ENCODE results near the gene RFTN1. TPM values are rescaled to one million over a fixed set of nuclear protein-coding genes. Genes with fewer than 3 reads are reported as not detected.
A peak's percentile ranks its signal among the peaks of the same experiment; 100 is the strongest.

Gene RFTN1
- total and polyA plus RNA-seq, 10 of the 15 experiments (the other 5 are each of a cell fraction or from before 2014, with no cell fraction given) = 20.6 to 213 (median 147) TPM

GRCh38 chr3:16366581-16366980, 146.9 kb downstream of the RFTN1 start:
- in situ Hi-C loops (cut with MboI) = no loop called here
- 73% methylated on average over 5 of the region's 5 CpGs for WGBS (ENCODE audit: insufficient coverage, insufficient replicate concordance, low lambda C conversion rate, missing lambda C conversion rate)
- POLR2A ChIA-PET = interaction anchor here (0.8 kb wide), 1 partner anchor 9 kb away, joined by 3 read pairs; no protein-coding TSS in a partner anchor
- Histone ChIP-seq H3K4me1 (ENCODE audit: control insufficient read depth, insufficient read depth, low read length) (peaks cover 19% of the 10 kb centered on the region), H2AFZ (ENCODE audit: control insufficient read depth, low read depth, low read length) (no peak overlapping the region), H3K4me3 (no peak overlapping the region), H3K9ac (ENCODE audit: control insufficient read depth, insufficient read depth, low read length) (no peak overlapping the region), H4K20me1 (ENCODE audit: control insufficient read depth, insufficient read depth) (no peaks in the 10 kb centered on the region), H3K79me2 (ENCODE audit: control insufficient read depth, insufficient read depth, low read length) (peaks cover 14% of the 10 kb centered on the region), H3K27me3 (replicated peaks in 1 of 2; ENCODE audit: control insufficient read depth in 2 of 2, insufficient read depth in 2 of 2, low read length in 1 of 2) (no peaks in the 10 kb centered on the region), H3K4me2 (ENCODE audit: control insufficient read depth, insufficient read depth) (no peak overlapping the region), H3K27ac (ENCODE audit: control insufficient read depth, insufficient read depth) (no peak overlapping the region), H3K9me3 (replicated peaks; ENCODE audit: control insufficient read depth, insufficient read depth, low read length) (no peaks in the 10 kb centered on the region), H3K36me3 (ENCODE audit: control insufficient read depth in 2 of 2, insufficient read depth in 2 of 2, low read length in 1 of 2) (peaks cover 24 to 40% of the 10 kb centered on the region in 2 experiments)
- FAIRE-seq (no peak), ATAC-seq (peak; percentile 31), DNase-seq (ENCODE audit: low read depth, low spot score) (no peak)
- intact Hi-C loops (cut with micrococcal nuclease; ENCODE audit: unreplicated experiment) = no loop called here
- TF ChIP-seq HDGF (IDR thresholded peaks at IDR 0.05) (peak; percentile 54; the same call in 1 of the 2 replicates), NR2F1 (conservative IDR thresholded peaks at IDR 0.05) (no peak), ZNF687 (IDR thresholded peaks at IDR 0.05) (0 out of 2 replicates have a peak, but pooled peaks have one; percentile 19), MAX (IDR thresholded peaks at IDR 0.05; ENCODE audit: low read depth, low read length) (no peak), SMARCA5 (IDR thresholded peaks at IDR 0.05) (no peak), SMAD5 (IDR thresholded peaks at IDR 0.05; ENCODE audit: low read depth) (0 out of 2 replicates have a peak, but pooled peaks have one; percentile 20)
- TF ChIP-seq, protein P1, sequence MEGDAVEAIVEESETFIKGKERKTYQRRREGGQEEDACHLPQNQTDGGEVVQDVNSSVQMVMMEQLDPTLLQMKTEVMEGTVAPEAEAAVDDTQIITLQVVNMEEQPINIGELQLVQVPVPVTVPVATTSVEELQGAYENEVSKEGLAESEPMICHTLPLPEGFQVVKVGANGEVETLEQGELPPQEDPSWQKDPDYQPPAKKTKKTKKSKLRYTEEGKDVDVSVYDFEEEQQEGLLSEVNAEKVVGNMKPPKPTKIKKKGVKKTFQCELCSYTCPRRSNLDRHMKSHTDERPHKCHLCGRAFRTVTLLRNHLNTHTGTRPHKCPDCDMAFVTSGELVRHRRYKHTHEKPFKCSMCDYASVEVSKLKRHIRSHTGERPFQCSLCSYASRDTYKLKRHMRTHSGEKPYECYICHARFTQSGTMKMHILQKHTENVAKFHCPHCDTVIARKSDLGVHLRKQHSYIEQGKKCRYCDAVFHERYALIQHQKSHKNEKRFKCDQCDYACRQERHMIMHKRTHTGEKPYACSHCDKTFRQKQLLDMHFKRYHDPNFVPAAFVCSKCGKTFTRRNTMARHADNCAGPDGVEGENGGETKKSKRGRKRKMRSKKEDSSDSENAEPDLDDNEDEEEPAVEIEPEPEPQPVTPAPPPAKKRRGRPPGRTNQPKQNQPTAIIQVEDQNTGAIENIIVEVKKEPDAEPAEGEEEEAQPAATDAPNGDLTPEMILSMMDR (IDR thresholded peaks at IDR 0.05 in 2 of 3, conservative IDR thresholded peaks at IDR 0.05 in 1 of 3; ENCODE audit: control insufficient read depth in 2 of 3, extremely low read depth in 1 of 3, insufficient read depth in 1 of 3, low read depth in 3 of 3, low read length in 3 of 3) = peak in 2 of 3 experiments; percentile 13 to 37; a peak in 1 of 6 replicates
- no TSS peak for BruUV-seq (replicated peaks)
- SMC1A ChIA-PET (ENCODE audit: uncharacterized antibody, unreplicated experiment) = interaction anchor here (0.7 to 2.3 kb wide), 18 partner anchors 8 to 507 kb away, joined by 3 to 12 read pairs (median 5); no protein-coding TSS in a partner anchor
- RAD21 ChIA-PET (ENCODE audit: unreplicated experiment) = interaction anchor here (0.9 to 1.4 kb wide), 7 partner anchors 12 to 184 kb away, joined by 3 to 5 read pairs (median 3); no protein-coding TSS in a partner anchor
- CTCF ChIA-PET = interaction anchor here (0.8 to 1.4 kb wide), 14 partner anchors 25 to 183 kb away, joined by 3 to 7 read pairs (median 3); no protein-coding TSS in a partner anchor
